ENCODE data around the gene ZNF70.

ZNF70 gene

DNA sequence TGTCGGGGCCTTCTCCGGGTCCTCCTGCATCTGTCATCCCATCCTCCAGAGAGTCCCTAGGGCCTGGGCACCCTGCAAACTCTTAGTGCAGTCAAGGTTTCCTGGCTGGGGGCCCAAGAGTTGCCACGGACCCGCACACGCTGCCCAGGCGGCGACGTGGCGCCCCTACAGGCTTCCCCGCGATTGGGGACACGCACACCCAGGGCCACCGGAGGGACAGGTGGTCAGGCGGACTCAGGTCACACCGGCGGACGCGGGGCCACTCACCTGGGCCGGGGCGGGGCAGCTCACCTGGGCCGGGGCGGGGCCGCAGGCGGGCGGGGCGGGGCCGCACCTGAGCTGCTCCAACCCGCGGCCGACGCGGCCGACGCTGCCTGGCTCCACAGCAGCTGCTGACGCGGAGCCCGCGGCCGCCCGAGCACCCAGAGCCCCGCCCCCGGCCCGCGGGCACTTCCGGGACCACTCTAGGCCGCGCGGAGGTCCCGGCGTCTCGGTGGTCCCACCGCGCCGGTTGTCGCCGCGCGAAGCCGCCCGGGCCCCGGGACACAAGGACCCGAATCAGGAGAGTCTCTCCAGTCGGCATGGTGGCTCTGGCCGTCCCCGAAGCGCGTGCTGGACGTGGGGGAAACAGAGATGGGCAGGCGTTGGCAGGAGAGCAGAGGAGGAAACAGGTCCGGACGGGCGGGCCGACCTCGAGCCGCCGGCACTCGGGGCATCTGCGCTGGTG, at the start of gene ZNF70:
Gene ZNF70 (minus strand): TSS at position 399 of the 727 bp plus-strand sequence. CDS start 5,972 bp downstream, outside the sequence.
- DNase-seq, result peak; percentile 40

DNA sequence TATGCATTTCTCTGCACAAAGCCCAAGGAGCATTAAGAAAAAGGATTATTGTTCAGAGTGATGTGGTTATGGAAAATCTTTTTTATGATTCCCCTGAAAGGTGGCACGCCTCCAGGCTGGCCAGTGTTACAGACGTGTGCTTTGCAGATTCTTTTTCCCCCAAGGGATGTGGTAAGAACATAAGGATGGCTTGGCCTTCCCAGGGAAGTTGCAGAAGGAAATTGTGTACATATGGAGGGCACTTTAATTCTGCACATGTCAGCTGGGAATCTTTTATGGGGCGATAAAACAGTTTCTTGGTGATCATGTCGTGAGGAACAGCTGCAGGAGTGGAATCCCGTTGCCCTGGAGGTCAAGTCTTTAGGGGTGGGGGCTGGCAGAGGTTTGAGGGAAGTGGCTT, 45.5 kb upstream of the ZNF70 start:
- no peak for DNase-seq

DNA sequence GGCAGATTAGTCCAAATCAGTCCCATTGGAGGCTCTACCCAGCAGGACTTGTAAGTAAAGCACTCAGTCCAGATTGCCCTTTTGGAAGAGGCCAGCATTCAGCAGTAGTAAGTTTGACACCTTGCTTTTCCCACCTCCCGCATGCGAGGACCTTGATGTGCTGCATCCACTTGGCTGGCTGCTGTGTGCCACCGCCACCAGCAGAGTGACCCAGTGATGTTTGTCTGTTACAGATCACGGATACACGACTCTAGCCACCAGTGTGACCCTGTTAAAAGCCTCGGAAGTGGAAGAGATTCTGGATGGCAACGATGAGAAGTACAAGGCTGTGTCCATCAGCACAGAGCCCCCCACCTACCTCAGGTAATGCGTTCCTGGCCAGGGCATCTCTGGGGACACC, 42.4 kb upstream of the ZNF70 start:
- DNase-seq, result no peak

DNA sequence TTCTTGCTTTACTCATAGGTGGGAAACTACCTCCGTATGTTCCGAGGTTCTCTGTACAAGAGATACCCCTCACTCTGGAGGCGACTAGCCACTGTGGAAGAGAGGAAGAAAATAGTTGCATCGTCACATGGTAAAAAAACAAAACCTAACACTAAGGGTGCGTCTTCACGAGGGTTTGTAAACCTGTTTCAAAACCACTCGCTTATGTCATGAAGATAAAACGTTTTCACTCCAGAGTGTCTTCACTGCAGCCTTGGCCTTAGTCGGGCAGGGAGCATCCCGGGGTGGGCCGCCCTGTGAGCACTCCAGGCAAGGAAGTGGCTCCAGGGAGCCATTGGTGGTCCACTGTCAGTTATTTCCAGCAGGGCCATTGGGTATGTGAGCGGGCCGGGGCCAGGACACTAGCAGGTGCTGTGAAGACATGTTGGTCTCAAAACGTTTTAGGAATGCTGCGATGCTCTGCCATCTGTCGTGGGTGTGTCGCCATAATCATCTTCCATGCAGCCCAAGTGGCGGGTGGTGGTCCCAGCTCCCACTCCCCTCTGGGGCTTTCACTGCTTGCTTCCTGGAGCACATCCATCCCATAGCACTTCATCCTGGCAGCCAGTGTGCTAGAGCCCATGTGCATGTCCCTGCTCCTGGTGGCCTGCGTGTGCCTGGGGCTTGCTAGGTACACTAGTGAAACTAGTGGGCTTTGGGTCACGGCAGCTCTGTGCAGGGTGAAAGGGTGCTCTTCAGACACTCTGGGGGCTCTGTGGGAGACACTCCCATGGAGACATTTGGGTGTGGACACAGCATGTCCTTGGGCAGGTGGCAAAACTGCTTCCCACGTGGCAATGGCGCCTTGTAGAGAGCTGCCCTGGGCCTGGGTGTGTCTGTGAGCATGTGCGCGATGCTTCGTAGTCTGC, 41.1 kb upstream of the ZNF70 start:
- no peak for DNase-seq

DNA sequence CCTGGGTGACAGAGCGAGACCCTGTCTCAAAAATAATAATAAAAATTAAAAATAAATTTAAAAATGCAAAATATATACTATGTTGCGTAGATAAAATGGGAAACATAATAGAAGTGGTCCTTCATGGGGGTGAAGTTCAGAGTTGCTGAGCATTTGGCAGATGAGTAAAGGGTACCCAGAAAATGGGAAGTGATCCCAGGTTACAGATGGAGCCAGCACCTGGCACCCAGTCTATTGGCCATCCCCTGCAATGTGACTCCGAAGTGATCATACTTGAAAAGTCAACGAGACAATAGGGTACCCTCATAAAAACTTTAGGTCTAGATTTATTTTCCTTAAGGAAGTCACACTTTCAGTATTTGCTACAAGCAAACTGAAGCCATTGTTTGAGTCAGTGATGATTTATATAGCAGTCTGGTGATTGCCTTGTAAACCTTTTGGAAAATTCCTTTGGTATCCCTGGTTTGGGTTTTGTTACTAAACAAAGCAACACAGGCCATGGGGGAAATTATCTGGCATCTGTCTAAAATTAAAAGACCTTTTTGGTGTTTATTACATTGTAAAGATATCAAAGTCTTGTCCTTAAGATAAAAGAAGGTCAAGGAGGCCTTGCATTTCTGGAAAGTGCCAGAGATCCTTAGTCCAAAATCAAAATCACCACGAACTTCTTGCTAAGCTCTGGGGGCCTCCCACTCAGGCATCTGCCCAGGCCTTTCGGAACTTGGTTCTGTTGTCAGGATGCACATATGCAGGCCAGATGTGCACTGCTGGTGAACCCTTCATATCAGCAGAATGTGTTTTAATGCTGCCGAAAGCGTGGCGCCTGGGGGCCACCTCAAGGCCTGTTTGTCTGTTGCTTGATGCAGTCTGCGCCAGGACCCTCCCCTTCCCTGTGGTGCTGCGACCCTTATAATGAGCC, 40.2 kb upstream of the ZNF70 start:
- DNase-seq, result no peak

DNA sequence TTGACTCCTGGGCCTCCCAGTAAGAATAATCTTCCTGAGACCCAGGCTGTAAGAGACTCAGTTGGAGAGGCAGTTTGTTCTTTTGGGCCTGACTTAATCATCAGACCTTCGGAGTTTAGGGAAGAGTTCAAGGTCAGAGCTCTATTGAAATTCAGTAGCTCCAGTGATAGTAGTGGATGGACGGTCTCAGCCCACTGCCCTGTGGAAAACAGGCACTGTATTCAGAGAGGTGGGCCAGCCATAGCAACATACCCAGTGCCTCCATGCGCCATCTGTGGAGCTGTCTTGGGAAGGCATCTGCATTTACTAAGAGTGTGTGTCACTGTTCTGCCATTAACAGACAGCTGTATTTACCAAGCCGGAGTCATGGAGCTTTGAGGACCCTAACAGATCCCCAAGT, 38.7 kb upstream of the ZNF70 start:
- no peak for DNase-seq

DNA sequence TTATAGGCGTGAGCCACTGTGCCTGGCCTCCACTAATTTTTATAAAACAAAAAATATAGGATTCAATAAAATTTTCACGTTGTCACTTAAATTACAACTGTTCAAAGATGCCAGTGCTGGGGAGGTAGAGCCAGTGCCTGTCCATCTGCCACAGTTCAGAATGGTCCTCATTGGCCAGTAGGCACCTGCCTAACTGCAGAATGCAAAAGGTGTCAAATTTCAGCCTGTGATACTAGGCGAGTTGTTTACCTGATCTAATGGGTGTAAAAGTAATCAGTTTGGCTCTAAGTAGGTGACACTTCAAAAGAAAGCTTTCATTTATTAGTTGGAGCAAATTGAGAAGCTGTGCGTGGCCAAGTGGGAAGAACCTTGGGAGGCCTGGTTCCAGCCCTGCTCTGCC, 38.2 kb upstream of the ZNF70 start:
- DNase-seq, result no peak

DNA sequence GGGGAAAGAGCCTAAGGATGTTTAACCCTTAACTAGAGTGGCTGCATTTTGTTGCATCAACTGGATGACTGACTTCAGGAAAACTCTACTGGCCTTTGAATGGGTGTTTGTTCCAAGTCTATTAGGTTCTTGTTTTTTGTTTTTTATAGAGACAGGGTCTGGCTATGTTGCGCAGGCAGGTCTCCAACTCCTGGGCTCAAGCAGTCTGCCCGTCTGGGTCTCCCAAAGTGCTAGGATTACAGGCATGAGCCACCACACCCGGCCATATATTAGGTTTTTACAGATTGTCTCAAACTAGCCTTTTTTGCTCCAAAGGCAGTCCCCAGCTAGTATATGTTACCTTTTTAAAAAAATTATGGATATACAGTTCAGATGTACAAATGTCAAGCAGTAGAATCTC, 37.0 kb upstream of the ZNF70 start:
- DNase-seq, result no peak

DNA sequence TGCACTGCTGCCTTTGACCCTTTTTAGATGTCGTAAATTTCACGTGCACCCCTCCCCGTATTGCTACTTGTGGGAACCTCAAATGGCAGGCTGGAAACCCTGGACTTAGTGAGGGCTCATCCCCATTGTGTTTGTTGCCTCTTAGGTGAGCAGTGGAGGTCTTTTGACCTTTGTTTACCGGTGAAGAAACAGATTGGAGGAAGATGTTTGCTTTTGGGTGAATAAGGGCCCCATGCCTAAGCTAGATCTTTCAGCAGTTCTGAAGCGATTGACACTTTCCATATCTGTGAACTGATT, 36.6 kb upstream of the ZNF70 start:
- DNase-seq, result no peak

DNA sequence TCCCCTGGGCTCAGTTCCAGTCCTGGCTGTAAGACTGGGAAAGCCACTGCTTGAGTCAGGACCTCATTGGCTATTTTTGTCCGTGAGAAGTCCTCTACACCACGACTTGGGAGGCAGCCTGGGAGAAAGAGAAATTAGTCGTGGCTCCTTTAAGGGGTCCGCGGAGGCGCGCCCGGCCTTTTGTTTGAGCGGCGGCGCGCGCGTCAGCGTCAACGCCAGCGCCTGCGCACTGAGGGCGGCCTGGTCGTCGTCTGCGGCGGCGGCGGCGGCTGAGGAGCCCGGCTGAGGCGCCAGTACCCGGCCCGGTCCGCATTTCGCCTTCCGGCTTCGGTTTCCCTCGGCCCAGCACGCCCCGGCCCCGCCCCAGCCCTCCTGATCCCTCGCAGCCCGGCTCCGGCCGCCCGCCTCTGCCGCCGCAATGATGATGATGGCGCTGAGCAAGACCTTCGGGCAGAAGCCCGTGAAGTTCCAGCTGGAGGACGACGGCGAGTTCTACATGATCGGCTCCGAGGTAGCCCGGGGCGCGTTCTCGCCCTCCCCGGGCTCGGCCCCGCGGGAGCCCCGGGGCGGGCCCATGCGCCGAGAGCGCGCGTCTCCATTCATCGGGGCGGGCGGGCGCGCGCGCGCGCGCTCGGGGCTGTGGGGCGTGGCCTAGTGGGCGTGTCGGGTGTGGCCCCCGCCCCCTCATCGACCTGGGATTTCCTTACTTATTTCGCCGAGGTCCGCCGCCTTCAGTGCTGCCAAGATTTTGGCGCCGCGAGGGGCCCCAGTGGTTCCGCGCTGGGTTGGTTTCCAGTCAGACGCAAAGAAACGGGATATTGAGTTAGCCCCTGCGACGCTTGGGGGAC, 36.1 kb upstream of the ZNF70 start, which contains the start of gene SMARCB1:
Gene SMARCB1 (plus strand): TSS at position 215 of the 848 bp plus-strand sequence. CDS start 204 bp downstream, at position 419.
- DNase-seq, result peak; percentile 57

DNA sequence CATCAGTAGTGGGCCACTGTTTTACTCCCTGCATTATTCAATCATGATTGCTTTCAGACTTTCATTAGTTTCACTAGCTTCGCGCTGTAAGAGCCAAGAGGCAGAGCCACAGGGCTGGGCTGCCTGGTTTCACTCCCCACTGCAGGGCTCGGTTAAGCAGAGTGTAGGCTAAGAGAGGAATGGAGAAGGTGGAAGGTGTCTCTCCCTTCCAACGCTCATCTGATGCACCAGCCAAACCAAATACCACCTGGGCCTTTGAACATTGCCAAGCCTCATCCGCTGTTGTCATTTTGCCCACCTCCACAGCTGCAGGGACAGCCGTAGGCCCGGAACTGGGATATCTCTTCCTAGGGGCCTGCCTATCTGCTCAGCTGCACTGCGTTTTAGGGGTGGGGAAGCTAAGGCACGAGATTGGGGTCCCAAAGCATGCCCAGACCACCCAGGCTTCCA, 35.4 kb upstream of the ZNF70 start:
- DNase-seq, result no peak

DNA sequence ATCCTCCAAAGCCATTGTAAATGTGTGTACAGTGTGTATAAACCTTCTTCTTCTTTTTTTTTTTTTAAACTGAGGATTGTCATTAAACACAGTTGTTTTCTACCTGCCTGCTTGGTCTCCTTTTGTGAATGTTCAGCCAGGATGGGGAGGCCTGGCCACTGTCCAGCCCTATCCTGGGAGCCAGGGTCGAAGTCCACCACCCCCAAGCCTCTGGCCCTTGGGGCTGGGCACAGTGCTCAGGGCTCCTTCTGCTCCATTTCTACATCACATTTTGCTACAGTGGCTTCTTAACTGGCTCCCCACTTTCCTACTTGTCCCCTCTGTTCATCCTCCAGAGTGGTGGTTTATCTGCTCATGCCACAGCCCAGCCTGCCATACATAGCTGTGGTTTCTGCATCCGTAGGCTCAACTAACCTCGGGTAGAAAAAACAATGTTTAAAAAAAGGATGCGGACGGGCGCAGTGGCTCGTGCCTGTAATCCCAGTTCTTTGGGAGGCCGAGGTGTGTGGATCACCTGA, 33.4 kb upstream of the ZNF70 start:
- no peak for DNase-seq

DNA sequence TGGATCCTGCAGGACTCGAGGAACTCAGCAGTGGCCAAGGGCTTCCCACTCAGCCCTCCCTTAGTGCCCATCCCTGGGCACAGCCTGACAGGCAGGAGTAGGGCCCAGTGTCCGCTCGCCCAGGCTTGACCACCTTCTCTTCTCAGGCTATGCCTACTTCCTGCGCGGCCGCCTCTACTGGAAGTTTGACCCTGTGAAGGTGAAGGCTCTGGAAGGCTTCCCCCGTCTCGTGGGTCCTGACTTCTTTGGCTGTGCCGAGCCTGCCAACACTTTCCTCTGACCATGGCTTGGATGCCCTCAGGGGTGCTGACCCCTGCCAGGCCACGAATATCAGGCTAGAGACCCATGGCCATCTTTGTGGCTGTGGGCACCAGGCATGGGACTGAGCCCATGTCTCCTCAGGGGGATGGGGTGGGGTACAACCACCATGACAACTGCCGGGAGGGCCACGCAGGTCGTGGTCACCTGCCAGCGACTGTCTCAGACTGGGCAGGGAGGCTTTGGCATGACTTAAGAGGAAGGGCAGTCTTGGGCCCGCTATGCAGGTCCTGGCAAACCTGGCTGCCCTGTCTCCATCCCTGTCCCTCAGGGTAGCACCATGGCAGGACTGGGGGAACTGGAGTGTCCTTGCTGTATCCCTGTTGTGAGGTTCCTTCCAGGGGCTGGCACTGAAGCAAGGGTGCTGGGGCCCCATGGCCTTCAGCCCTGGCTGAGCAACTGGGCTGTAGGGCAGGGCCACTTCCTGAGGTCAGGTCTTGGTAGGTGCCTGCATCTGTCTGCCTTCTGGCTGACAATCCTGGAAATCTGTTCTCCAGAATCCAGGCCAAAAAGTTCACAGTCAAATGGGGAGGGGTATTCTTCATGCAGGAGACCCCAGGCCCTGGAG, 32.6 kb upstream of the ZNF70 start:
- DNase-seq, result no peak

DNA sequence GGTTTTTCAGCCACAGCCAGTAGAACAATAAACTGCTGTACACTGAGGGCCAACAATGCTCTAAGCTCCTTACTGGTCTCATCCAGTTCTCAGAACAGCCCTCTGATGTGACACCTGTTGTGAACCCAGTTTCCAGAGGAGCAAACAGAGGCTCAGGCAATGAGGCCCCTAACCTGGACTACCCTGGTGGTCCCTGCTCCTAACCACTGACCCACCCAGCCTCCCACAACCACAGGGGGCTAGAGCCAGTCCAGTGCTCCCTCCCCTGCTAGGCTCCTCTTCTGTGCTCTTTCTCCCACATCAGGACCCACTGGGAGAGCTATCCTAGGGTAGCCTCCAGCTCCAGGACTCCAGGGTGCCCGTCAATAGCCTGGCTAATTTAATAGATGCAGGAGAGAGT, 31.8 kb upstream of the ZNF70 start:
- DNase-seq, result no peak

DNA sequence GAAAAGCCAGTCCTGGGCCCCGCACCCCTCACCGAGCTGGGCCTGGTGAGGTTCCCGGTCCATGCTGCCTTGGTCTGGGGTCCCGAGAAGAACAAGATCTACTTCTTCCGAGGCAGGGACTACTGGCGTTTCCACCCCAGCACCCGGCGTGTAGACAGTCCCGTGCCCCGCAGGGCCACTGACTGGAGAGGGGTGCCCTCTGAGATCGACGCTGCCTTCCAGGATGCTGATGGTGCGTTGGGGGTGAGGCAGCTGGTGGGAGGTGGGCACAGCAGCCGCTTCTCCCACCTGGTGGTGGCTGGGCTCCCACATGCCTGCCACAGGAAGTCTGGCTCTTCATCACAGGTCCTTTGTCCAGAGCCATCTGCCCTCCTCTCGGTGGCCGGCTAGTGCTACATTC, 31.3 kb upstream of the ZNF70 start:
- no peak for DNase-seq

DNA sequence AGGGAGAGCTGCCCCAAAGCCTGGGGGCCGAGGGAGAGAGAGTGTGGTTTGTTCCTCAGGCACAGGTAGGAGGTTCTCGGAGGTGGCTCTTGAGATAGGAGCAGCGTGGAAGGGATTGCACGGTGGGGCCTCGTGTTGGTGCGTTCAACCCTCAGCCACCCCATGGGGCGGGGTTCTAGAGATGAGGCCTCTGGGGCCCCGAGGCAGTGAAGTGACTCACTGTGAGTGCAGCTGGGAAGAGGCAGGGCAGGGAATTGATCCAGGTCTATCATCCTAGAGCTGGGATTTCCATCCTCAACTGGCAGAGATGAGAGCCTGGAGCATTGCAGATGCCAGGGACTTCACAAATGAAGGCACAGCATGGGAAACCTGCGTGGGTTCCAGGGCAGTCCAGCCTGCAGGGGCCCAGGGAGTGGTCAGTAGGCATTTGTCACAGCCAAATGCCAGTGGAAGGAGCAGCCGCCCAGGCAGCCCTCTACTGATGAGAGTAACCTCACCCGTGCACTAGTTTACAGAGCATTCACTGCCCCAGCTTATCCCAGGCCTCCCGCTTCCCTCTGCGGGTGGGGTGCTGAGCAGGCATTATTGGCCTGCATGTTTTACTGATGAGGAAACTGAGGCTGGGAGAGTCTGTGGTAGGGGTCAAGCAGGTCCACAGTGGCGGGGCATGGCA, 30.7 kb upstream of the ZNF70 start:
- no peak for DNase-seq

DNA sequence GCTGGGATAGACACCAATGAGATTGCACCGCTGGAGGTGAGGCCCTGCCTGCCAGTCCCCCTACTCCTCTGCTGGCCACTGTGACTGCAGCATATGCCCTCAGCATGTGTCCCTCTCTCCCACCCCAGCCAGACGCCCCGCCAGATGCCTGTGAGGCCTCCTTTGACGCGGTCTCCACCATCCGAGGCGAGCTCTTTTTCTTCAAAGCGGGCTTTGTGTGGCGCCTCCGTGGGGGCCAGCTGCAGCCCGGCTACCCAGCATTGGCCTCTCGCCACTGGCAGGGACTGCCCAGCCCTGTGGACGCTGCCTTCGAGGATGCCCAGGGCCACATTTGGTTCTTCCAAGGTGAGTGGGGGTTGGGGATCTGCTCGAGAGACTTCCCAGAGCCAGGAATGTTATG, 30.2 kb upstream of the ZNF70 start:
- DNase-seq, result no peak

DNA sequence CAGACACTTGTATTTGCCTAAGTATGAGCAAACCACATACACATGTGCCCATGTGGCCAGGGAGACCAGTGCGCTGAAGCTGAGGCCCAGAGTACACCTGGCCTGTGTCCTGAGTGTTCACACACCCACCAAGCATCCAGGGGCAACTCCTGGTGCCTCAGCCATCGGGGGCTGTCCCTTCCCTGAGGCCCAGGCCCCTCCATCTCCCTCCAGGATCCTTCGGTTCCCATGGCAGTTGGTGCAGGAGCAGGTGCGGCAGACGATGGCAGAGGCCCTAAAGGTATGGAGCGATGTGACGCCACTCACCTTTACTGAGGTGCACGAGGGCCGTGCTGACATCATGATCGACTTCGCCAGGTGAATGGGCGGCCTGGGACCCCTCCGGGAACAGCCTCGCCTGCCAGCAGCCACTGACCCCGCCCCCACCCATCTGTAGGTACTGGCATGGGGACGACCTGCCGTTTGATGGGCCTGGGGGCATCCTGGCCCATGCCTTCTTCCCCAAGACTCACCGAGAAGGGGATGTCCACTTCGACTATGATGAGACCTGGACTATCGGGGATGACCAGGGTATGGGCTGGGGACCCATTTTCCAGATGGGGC, 29.3 kb upstream of the ZNF70 start:
- DNase-seq, result no peak

DNA sequence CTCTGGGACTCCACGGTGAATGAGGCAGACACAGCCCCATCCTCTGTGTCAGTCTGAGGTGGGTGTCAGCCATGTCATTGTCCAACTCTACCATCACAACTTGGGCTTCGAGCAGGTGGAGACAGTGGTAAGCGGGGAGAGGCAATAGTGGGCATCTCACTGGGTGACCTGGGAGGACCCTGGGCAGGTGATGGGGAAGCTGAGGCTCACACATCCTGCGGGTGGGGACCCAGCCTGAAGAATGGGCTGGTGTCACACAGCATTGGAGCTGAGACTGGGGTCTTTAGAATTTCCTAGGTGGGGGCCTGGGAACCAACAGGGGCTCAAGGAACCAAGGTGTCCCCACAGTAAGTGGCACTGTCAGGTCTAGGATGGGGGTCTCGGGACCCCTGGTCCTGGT, 28.8 kb upstream of the ZNF70 start:
- no peak for DNase-seq

DNA sequence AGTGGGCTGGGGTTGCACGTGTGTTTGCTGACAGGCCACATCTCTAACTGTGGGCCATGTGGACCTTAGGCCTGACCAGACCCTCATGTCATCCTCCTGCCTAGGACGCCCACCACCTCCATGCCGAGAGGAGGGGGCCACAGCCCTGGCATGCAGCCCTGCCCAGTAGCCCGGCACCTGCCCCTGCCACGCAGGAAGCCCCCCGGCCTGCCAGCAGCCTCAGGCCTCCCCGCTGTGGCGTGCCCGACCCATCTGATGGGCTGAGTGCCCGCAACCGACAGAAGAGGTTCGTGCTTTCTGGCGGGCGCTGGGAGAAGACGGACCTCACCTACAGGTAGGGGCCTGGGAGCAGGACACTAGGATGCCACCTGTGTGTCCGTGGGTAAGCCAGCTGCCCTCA, 28.2 kb upstream of the ZNF70 start:
- no peak for DNase-seq
